PFSK-1 (cell line): ENCODE measurements around the gene ZNF8. TPM values are rescaled to one million over a fixed set of nuclear protein-coding genes. Genes with fewer than 3 reads are reported as not detected.
A peak's percentile ranks its signal among the peaks of the same experiment; 100 is the strongest.

Experiments
- FOXP2 ChIP-seq: optimal IDR thresholded peaks from 2 replicates; pipeline ENCODE3; 2011; ENCODE audit warnings: borderline replicate concordance, control low read depth, inconsistent platforms; ENCODE audit not compliant: insufficient read depth; ENCODE audit errors: extremely low read length, extremely low read depth
- POLR2AphosphoS5 ChIP-seq: IDR thresholded peaks from 2 replicates; pipeline ENCODE4 v1.6.1; 2012; ENCODE audit warnings: low read depth, mild to moderate bottlenecking, control low read depth, low read length, moderate library complexity
- REST ChIP-seq, 2 experiments: IDR thresholded peaks; 2 replicates each; pipeline versions ENCODE4 v1.6.1 to v1.8.0; 2011 to 2012; ENCODE audit warnings: low read depth in 2 of 2, low read length in 2 of 2, control low read depth in 1 of 2, inconsistent platforms in 1 of 2, mild to moderate bottlenecking in 1 of 2, moderate library complexity in 1 of 2; ENCODE audit not compliant: insufficient read depth in 1 of 2
- SIN3A ChIP-seq: IDR thresholded peaks from 2 replicates; pipeline ENCODE4 v1.6.1; 2012; ENCODE audit warnings: mild to moderate bottlenecking, low read length, moderate library complexity, borderline replicate concordance; ENCODE audit not compliant: insufficient read depth
- TAF1 ChIP-seq: IDR thresholded peaks from 2 replicates; pipeline ENCODE4 v1.6.1; 2012; ENCODE audit warnings: low read length, control low read depth, borderline replicate concordance; ENCODE audit not compliant: insufficient read depth
- polyA plus RNA-seq: library from polyadenylated mRNA; unstranded; fragments of >200 nt; gene quantifications from one replicate; pipeline ENCODE4 v1.2.1, GENCODE V29; 2012; ENCODE audit warnings: low read depth, missing spikeins; ENCODE audit not compliant: insufficient read length

The ZNF8 gene
- 0.99 TPM for polyA plus RNA-seq

GRCh38 chr19:58278541-58279041, at the start of gene ZNF8:
Gene ZNF8, plus strand, starts transcription at chr19:58278955. Its CDS starts 127 bp downstream, at chr19:58279082.
- peak; percentile 87 for TF ChIP-seq TAF1
- TF ChIP-seq REST (IDR thresholded peaks at IDR 0.05; ENCODE audit: insufficient read depth in 1 of 2, low read depth in 2 of 2, low read length in 2 of 2): no peak
- TF ChIP-seq FOXP2: peak; percentile 91
- TF ChIP-seq SIN3A: 0 out of 2 replicates have a peak, but pooled peaks have one; percentile 15
- TF ChIP-seq POLR2AphosphoS5: peak; percentile 61; the same call in 1 of the 2 replicates

- TF ChIP-seq SIN3A (no peak), TAF1 (no peak), FOXP2 (no peak), REST (IDR thresholded peaks at IDR 0.05; ENCODE audit: insufficient read depth in 1 of 2, low read depth in 2 of 2, low read length in 2 of 2) (no peak), POLR2AphosphoS5 (no peak)
Observed at GRCh38 chr19:58229255-58229639, 49.5 kb upstream of the ZNF8 start.

- no peak for TF ChIP-seq REST (IDR thresholded peaks at IDR 0.05; ENCODE audit: insufficient read depth in 1 of 2, low read depth in 2 of 2, low read length in 2 of 2)
- no peak for TF ChIP-seq TAF1
- TF ChIP-seq FOXP2: no peak
- TF ChIP-seq POLR2AphosphoS5: no peak
- TF ChIP-seq SIN3A: no peak
Observed at GRCh38 chr19:58237324-58237723, 41.4 kb upstream of the ZNF8 start.

- no peak for TF ChIP-seq POLR2AphosphoS5
- no peak for TF ChIP-seq TAF1
- TF ChIP-seq REST (IDR thresholded peaks at IDR 0.05; ENCODE audit: insufficient read depth in 1 of 2, low read depth in 2 of 2, low read length in 2 of 2): no peak
- no peak for TF ChIP-seq FOXP2
- TF ChIP-seq SIN3A: no peak
Observed at GRCh38 chr19:58243351-58243750, 35.4 kb upstream of the ZNF8 start.

- TF ChIP-seq POLR2AphosphoS5 (no peak), REST (IDR thresholded peaks at IDR 0.05; ENCODE audit: insufficient read depth in 1 of 2, low read depth in 2 of 2, low read length in 2 of 2) (no peak), TAF1 (no peak), FOXP2 (no peak), SIN3A (no peak)
Observed at GRCh38 chr19:58248886-58249285, 29.9 kb upstream of the ZNF8 start.
